Measurements from ENCODE around the gene MTMR3.

The MTMR3 gene

DNA sequence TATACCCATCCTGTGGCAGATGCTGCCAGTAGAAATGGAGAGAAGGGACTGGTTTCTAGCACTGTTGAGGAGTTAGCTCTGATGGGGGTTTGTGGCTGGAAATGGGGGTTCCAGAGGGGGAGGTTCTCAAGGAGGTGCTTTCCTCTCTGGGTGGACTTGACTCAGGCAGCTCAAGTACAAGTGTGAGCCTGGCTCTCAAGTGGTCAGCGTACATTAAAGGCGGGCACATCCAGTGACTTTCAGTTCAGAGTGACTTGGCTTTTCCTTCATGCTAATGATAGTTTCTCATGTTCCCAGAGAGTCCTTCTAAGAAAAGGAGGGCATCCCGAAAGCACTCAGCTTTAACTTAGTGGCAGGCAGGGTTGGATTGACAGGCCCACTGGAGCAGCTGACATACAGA is 138.4 kb downstream of the MTMR3 start:
- Histone ChIP-seq H3K79me2 (ENCODE audit: control insufficient read depth, insufficient read depth, low read length) (no peaks in the 10 kb centered on the region), H4K8ac (ENCODE audit: low read depth, low read length) (no peak overlapping the region), H3K23ac (ENCODE audit: low read length) (no peak overlapping the region), H2BK15ac (replicated peaks; ENCODE audit: low read depth) (no peak overlapping the region), H3K27me3 (ENCODE audit: insufficient read depth, low read length, poor library complexity) (no peaks in the 10 kb centered on the region), H3K4ac (ENCODE audit: low read depth, low read length) (no peak overlapping the region), H3K18ac (ENCODE audit: low read length) (no peak overlapping the region), H3K4me3 (ENCODE audit: low read length) (no peak overlapping the region), H3K36me3 (ENCODE audit: control insufficient read depth, insufficient read depth, low read length) (peaks cover 18% of the 10 kb centered on the region), H3K4me1 (ENCODE audit: control insufficient read depth, low read depth, low read length) (no peaks in the 10 kb centered on the region), H3K9ac (ENCODE audit: low read length) (no peak overlapping the region), H2BK5ac (ENCODE audit: low read length) (no peak overlapping the region), H3K4me2 (ENCODE audit: low read length) (no peak overlapping the region), H2AK5ac (ENCODE audit: low read length) (no peak overlapping the region), H3K79me1 (ENCODE audit: low read length) (no peaks in the 10 kb centered on the region), H3K27ac (ENCODE audit: low read depth, low read length) (no peak overlapping the region), H2BK120ac (ENCODE audit: low read depth, low read length) (no peak overlapping the region), H4K5ac (ENCODE audit: low read length) (no peak overlapping the region), H3K56ac (ENCODE audit: low read length) (no peak overlapping the region)
- DNase-seq: no peak
- WGBS (ENCODE audit: extremely low coverage, insufficient coverage, low lambda C conversion rate): no CpG with 5 or more reads among the region's 3 CpGs

DNA sequence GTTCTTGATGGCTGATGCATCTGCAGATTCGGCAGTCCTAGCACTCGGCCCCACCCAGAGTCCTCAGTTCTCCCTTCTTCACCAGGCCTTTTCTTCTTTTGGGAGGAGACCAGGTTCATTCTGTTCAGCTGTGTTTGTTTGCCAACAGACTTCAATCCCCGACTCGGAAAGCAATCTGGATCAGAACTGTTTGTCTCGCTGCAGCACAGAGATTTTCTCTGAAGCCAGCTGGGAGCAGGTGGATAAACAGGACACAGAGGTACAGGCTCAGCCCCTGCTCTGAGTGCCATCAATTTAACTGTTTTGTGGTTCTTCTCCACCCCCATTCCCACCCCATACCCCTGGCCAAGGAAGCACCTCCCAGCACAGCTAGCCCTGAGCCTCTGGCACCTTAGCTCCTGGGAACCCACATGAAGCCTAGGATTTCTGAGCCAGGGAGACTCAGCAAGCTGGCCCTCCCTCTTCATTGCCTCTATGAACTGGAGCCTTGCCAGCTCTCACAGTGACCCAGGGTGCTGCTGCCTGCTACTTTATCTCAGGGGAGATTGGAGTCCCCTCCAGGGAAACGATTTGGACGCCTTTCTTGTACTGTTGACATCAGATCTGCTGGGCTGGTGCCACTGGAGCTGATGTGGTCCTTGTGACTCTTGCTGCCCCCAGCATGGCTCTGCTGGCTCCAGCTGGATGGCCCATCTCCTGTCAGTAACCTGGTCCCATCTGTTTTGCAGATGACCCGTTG is 139.1 kb downstream of the MTMR3 start:
- H3K4me1 ChIP-seq (ENCODE audit: control insufficient read depth, low read depth, low read length): no peaks in the 10 kb centered on the region
- H3K9ac ChIP-seq (ENCODE audit: low read length): no peak overlapping the region
- no peaks in the 10 kb centered on the region for H3K79me1 ChIP-seq (ENCODE audit: low read length)
- H3K23ac ChIP-seq (ENCODE audit: low read length): no peak overlapping the region
- H2BK120ac ChIP-seq (ENCODE audit: low read depth, low read length): no peak overlapping the region
- no peak overlapping the region for H3K4me3 ChIP-seq (ENCODE audit: low read length)
- no peaks in the 10 kb centered on the region for H3K79me2 ChIP-seq (ENCODE audit: control insufficient read depth, insufficient read depth, low read length)
- no peak overlapping the region for H3K4ac ChIP-seq (ENCODE audit: low read depth, low read length)
- H2AK5ac ChIP-seq (ENCODE audit: low read length): no peak overlapping the region
- no CpG with 5 or more reads among the region's 8 CpGs for WGBS (ENCODE audit: extremely low coverage, insufficient coverage, low lambda C conversion rate)
- no peak overlapping the region for H3K56ac ChIP-seq (ENCODE audit: low read length)
- H4K8ac ChIP-seq (ENCODE audit: low read depth, low read length): no peak overlapping the region
- H3K27me3 ChIP-seq (ENCODE audit: insufficient read depth, low read length, poor library complexity): no peaks in the 10 kb centered on the region
- no peak for DNase-seq
- H3K27ac ChIP-seq (ENCODE audit: low read depth, low read length): no peak overlapping the region
- no peak overlapping the region for H3K18ac ChIP-seq (ENCODE audit: low read length)
- H3K4me2 ChIP-seq (ENCODE audit: low read length): no peak overlapping the region
- no peak overlapping the region for H4K5ac ChIP-seq (ENCODE audit: low read length)
- H2BK5ac ChIP-seq (ENCODE audit: low read length): no peak overlapping the region
- peaks cover 16% of the 10 kb centered on the region for H3K36me3 ChIP-seq (ENCODE audit: control insufficient read depth, insufficient read depth, low read length)
- H2BK15ac ChIP-seq (replicated peaks; ENCODE audit: low read depth): no peak overlapping the region

GRCh38 chr22:30023099-30023660 is 140.2 kb downstream of the MTMR3 start:
- Histone ChIP-seq H3K4ac (ENCODE audit: low read depth, low read length) (no peak overlapping the region), H3K18ac (ENCODE audit: low read length) (no peak overlapping the region), H3K4me2 (ENCODE audit: low read length) (no peak overlapping the region), H4K5ac (ENCODE audit: low read length) (no peak overlapping the region), H3K4me3 (ENCODE audit: low read length) (no peak overlapping the region), H4K8ac (ENCODE audit: low read depth, low read length) (no peak overlapping the region), H3K27ac (ENCODE audit: low read depth, low read length) (no peak overlapping the region), H3K79me2 (ENCODE audit: control insufficient read depth, insufficient read depth, low read length) (no peaks in the 10 kb centered on the region), H3K4me1 (ENCODE audit: control insufficient read depth, low read depth, low read length) (no peaks in the 10 kb centered on the region), H3K23ac (ENCODE audit: low read length) (no peak overlapping the region), H3K36me3 (ENCODE audit: control insufficient read depth, insufficient read depth, low read length) (peaks cover 12% of the 10 kb centered on the region), H2BK15ac (replicated peaks; ENCODE audit: low read depth) (no peak overlapping the region), H3K27me3 (ENCODE audit: insufficient read depth, low read length, poor library complexity) (no peaks in the 10 kb centered on the region), H2BK120ac (ENCODE audit: low read depth, low read length) (no peak overlapping the region), H2BK5ac (ENCODE audit: low read length) (no peak overlapping the region), H3K79me1 (ENCODE audit: low read length) (no peaks in the 10 kb centered on the region), H2AK5ac (ENCODE audit: low read length) (no peak overlapping the region), H3K9ac (ENCODE audit: low read length) (no peak overlapping the region), H3K56ac (ENCODE audit: low read length) (no peak overlapping the region)
- no peak for DNase-seq
- WGBS (ENCODE audit: extremely low coverage, insufficient coverage, low lambda C conversion rate): no CpG with 5 or more reads among the region's 4 CpGs

DNA sequence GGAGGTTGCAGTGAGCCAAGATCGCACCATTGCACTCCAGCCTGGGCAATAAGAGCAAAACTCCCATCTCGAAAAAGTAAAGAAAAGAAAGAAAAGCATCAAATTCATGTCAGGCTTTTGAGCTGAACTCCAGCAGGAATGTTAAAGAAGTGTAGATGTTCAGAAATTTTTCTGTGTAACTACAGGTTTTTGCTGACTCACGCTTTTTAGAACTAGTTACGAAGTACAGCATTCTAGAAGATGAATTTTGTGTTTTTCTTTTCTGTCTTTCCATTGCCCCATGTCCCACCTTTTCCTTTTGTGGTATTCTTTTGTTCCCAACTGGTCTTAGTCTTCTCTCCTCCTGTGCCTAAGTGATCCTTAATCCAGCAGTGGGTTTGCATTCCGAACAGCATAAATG is 141.3 kb downstream of the MTMR3 start:
- H3K79me1 ChIP-seq (ENCODE audit: low read length): no peaks in the 10 kb centered on the region
- no peak overlapping the region for H4K5ac ChIP-seq (ENCODE audit: low read length)
- H3K9ac ChIP-seq (ENCODE audit: low read length): no peak overlapping the region
- H3K4ac ChIP-seq (ENCODE audit: low read depth, low read length): no peak overlapping the region
- H2BK5ac ChIP-seq (ENCODE audit: low read length): no peak overlapping the region
- no CpG with 5 or more reads among the region's 5 CpGs for WGBS (ENCODE audit: extremely low coverage, insufficient coverage, low lambda C conversion rate)
- no peak overlapping the region for H3K4me3 ChIP-seq (ENCODE audit: low read length)
- peaks cover 12% of the 10 kb centered on the region for H3K36me3 ChIP-seq (ENCODE audit: control insufficient read depth, insufficient read depth, low read length)
- no peaks in the 10 kb centered on the region for H3K27me3 ChIP-seq (ENCODE audit: insufficient read depth, low read length, poor library complexity)
- H3K23ac ChIP-seq (ENCODE audit: low read length): no peak overlapping the region
- H3K18ac ChIP-seq (ENCODE audit: low read length): no peak overlapping the region
- no peak overlapping the region for H2AK5ac ChIP-seq (ENCODE audit: low read length)
- no peaks in the 10 kb centered on the region for H3K79me2 ChIP-seq (ENCODE audit: control insufficient read depth, insufficient read depth, low read length)
- no peak overlapping the region for H4K8ac ChIP-seq (ENCODE audit: low read depth, low read length)
- H3K27ac ChIP-seq (ENCODE audit: low read depth, low read length): no peak overlapping the region
- no peak overlapping the region for H2BK120ac ChIP-seq (ENCODE audit: low read depth, low read length)
- H3K4me1 ChIP-seq (ENCODE audit: control insufficient read depth, low read depth, low read length): no peaks in the 10 kb centered on the region
- DNase-seq: no peak
- no peak overlapping the region for H3K56ac ChIP-seq (ENCODE audit: low read length)
- no peak overlapping the region for H3K4me2 ChIP-seq (ENCODE audit: low read length)
- no peak overlapping the region for H2BK15ac ChIP-seq (replicated peaks; ENCODE audit: low read depth)

GRCh38 chr22:30025221-30025620 is 142.2 kb downstream of the MTMR3 start:
- Histone ChIP-seq H2BK5ac (ENCODE audit: low read length) (no peak overlapping the region), H2BK120ac (ENCODE audit: low read depth, low read length) (no peak overlapping the region), H2BK15ac (replicated peaks; ENCODE audit: low read depth) (no peak overlapping the region), H3K4ac (ENCODE audit: low read depth, low read length) (no peak overlapping the region), H3K4me1 (ENCODE audit: control insufficient read depth, low read depth, low read length) (no peaks in the 10 kb centered on the region), H2AK5ac (ENCODE audit: low read length) (no peak overlapping the region), H3K9ac (ENCODE audit: low read length) (no peak overlapping the region), H3K4me3 (ENCODE audit: low read length) (no peak overlapping the region), H4K8ac (ENCODE audit: low read depth, low read length) (no peak overlapping the region), H3K27ac (ENCODE audit: low read depth, low read length) (no peak overlapping the region), H3K27me3 (ENCODE audit: insufficient read depth, low read length, poor library complexity) (no peaks in the 10 kb centered on the region), H3K56ac (ENCODE audit: low read length) (no peak overlapping the region), H3K79me1 (ENCODE audit: low read length) (no peaks in the 10 kb centered on the region), H3K4me2 (ENCODE audit: low read length) (no peak overlapping the region), H4K5ac (ENCODE audit: low read length) (no peak overlapping the region), H3K23ac (ENCODE audit: low read length) (no peak overlapping the region), H3K18ac (ENCODE audit: low read length) (no peak overlapping the region), H3K36me3 (ENCODE audit: control insufficient read depth, insufficient read depth, low read length) (peaks cover 10% of the 10 kb centered on the region), H3K79me2 (ENCODE audit: control insufficient read depth, insufficient read depth, low read length) (no peaks in the 10 kb centered on the region)
- WGBS (ENCODE audit: extremely low coverage, insufficient coverage, low lambda C conversion rate): no CpG with 5 or more reads among the region's 3 CpGs
- no peak for DNase-seq

DNA sequence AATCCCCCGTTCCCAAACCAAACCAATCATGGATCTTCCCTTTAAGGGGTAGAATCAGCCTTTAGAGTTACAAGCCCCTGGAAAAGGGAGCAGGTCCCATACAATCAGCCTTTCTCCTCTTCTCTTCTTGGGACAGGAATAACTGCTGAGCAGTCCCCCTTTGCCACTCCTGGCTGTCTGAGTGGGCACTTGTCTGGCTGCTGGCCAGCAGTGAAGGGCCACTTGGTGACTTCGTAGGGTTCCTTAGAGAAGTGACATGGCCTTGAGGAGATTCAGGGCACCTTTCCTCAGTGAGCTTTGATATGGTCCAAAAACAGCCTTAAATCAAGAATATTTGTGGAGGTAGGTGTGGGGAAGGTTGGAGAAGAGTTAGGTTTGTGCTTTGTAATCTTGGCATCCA is 143.8 kb downstream of the MTMR3 start:
- Histone ChIP-seq H3K27ac (ENCODE audit: low read depth, low read length) (no peak overlapping the region), H3K9ac (ENCODE audit: low read length) (no peak overlapping the region), H3K23ac (ENCODE audit: low read length) (no peak overlapping the region), H3K36me3 (ENCODE audit: control insufficient read depth, insufficient read depth, low read length) (peaks cover 9% of the 10 kb centered on the region), H3K4ac (ENCODE audit: low read depth, low read length) (no peak overlapping the region), H3K18ac (ENCODE audit: low read length) (no peak overlapping the region), H3K27me3 (ENCODE audit: insufficient read depth, low read length, poor library complexity) (no peaks in the 10 kb centered on the region), H4K5ac (ENCODE audit: low read length) (no peak overlapping the region), H3K56ac (ENCODE audit: low read length) (no peak overlapping the region), H3K79me2 (ENCODE audit: control insufficient read depth, insufficient read depth, low read length) (no peaks in the 10 kb centered on the region), H3K4me3 (ENCODE audit: low read length) (no peak overlapping the region), H4K8ac (ENCODE audit: low read depth, low read length) (no peak overlapping the region), H3K4me2 (ENCODE audit: low read length) (no peak overlapping the region), H2AK5ac (ENCODE audit: low read length) (no peak overlapping the region), H3K4me1 (ENCODE audit: control insufficient read depth, low read depth, low read length) (no peaks in the 10 kb centered on the region), H2BK15ac (replicated peaks; ENCODE audit: low read depth) (no peak overlapping the region), H2BK5ac (ENCODE audit: low read length) (no peak overlapping the region), H3K79me1 (ENCODE audit: low read length) (no peaks in the 10 kb centered on the region), H2BK120ac (ENCODE audit: low read depth, low read length) (no peak overlapping the region)
- DNase-seq: no peak
- WGBS (ENCODE audit: extremely low coverage, insufficient coverage, low lambda C conversion rate): no CpG with 5 or more reads among the region's 2 CpGs
